GM21723 (cell line): ENCODE data around the gene NR2F1.

Experiments used
- ATAC-seq: cut with Tn5 transposase; IDR thresholded peaks from one replicate; pipeline ENCODE4 v1.9.1; 2021; ENCODE audit warnings: mild to moderate bottlenecking, moderate library complexity; ENCODE audit not compliant: unreplicated experiment

NR2F1 gene

DNA sequence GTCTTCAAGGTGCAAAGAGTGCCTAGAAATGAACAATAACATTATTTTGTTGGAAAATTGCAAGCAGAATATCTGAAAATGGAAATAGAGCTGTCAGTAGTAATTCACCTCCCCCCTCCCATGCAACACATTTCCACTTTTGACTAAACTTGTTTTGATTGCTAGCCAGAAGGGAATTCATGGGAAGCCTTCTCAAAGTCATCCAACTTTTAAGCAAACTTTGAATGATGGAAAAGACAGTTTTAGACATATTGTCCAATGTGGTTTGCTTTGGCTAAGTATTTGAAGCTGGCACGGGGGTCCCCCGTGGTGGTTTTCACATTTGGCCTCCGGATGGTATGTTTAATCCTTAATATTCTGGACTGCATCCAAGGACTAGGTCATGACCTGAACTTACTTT, 7.5 kb downstream of the NR2F1 start:
- no peak for ATAC-seq

DNA sequence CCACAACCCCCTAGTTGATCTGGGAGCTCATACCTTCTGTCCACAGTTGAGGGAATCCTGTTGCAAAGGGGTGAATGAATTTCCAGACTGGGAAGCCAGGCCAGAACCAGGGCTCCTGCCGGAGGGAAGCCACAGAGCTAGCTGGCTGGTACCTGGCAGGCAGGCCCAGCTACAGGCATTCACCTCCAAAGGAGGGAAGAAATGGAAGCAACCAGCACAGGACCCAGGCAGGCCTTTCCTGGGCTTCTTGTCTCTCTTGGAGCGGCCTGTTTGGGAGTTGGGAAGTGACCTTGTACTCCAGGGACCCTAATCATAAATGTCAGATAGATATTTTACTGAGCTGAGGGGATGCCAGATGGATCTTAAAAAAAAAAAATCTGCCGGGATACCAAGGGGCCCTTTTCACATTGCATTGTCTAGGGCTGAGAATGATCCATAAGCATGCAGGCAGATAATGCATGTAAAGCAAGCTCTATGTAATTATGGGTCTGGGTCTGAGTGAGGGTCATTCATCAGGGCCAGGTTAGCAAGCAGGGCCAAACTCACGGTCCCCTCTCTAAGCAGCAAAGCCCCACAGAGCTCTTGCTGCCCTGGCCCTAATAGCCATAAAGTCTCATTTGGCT, 8.4 kb downstream of the NR2F1 start:
- no peak for ATAC-seq

DNA sequence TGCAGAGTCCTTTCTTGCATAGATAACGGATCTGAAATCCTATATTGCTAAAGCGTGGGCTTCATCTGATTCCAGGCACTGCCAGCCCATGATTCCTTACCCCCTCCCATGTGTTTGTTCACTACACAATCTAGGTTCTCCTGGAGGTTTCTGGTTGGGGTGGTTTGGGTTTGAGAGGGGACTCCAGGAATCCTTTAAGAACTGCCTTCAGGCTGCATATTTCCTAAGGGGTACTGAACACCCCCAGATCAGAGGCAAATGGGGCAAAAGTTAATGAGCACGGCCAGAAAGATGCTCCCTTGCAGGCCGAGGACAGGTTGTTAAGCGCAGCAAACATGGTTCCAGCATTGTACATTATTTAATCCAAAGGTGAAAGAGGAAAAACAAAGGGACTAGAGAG, 9.9 kb downstream of the NR2F1 start:
- ATAC-seq, result no peak

DNA sequence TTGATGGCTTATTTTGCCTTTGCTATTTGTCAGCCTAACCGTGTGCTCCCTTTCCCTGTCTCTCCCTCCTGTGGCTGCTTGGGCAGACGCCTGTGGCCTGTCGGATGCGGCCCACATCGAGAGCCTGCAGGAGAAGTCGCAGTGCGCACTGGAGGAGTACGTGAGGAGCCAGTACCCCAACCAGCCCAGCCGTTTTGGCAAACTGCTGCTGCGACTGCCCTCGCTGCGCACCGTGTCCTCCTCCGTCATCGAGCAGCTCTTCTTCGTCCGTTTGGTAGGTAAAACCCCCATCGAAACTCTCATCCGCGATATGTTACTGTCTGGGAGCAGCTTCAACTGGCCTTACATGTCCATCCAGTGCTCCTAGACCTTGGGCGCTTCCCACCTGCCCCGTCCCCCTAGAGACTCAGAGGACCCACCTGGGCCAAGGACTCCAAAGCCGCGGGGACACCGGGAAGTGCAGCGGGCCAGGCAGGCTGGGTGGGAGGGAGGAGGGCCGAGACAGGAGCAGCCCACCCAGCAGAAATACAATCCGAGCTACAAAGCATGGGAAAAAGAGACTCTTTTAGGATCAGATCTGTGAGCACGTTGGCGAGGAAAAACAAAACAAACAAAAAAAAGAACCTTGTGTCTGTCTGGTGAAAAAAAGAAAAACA, 10.6 kb downstream of the NR2F1 start:
- no peak for ATAC-seq

GRCh38 chr5:93594591-93595419, 11.8 kb downstream of the NR2F1 start:
- no peak for ATAC-seq

GRCh38 chr5:93595420-93596147, 12.6 kb downstream of the NR2F1 start:
- no peak for ATAC-seq

GRCh38 chr5:93596310-93596675, 13.3 kb downstream of the NR2F1 start:
- ATAC-seq, result no peak

- ATAC-seq, result peak; percentile 58
Measured at GRCh38 chr5:93596676-93597490, 13.9 kb downstream of the NR2F1 start.

GRCh38 chr5:93598091-93599000, 15.3 kb downstream of the NR2F1 start:
- no peak for ATAC-seq

- no peak for ATAC-seq
Measured at GRCh38 chr5:93599001-93599379, 16.0 kb downstream of the NR2F1 start.

GRCh38 chr5:93599399-93600120, 16.5 kb downstream of the NR2F1 start:
- no peak for ATAC-seq

GRCh38 chr5:93600409-93601070, 17.5 kb downstream of the NR2F1 start:
- ATAC-seq, result no peak

- ATAC-seq, result no peak
Measured at GRCh38 chr5:93601071-93601801, 18.2 kb downstream of the NR2F1 start.

- no peak for ATAC-seq
Measured at GRCh38 chr5:93601802-93602155, 18.8 kb downstream of the NR2F1 start.

GRCh38 chr5:93602241-93603077, 19.4 kb downstream of the NR2F1 start:
- ATAC-seq, result no peak

DNA sequence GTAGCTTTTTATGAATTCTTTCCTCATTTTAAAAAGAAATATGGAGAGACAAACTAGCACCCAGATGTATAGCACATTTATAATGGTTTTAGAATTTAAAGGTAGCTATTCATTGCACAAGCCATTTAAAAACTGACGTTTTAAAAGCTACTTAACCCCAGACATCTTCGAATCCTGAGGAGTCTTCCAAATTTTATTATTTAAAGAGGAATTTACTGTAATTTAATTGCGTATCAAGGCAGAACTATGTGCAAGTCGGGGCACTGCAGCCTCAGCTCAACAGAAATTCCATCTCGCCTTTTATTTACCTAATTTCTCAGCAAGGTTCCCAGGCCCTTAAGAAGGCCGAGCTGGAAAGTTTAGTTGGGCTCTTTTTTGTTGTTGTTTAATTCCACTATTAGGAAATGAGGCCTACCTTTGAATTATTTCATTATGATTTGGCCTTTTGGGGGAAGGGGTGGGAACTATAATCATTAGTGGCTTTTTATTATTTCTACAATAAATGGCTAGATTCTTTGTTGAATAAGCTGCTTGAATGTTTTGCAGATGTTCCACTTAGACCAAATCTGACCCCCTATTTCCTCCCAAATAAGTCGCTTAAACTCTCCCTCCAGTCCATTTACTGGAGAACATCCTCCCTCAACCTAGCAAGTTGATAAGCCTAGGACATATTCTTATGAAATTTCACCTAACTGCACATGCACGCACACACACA, 20.2 kb downstream of the NR2F1 start:
- no peak for ATAC-seq
